Omental fat pad (tissue), 4 donors: ENCODE measurements around the gene ERBB2. TPM values are rescaled to one million over a fixed set of nuclear protein-coding genes. Genes with fewer than 3 reads are reported as not detected.

Experiments
- ATAC-seq: fragments of 150-250 bp; one replicate; pipeline ENCODE4 v1.9.1; 2016; ENCODE audit warnings: mild to moderate bottlenecking, moderate library complexity; ENCODE audit not compliant: low FRiP score
- DNase-seq: peaks from one replicate; pipeline ENCODE4 v3.0.0-alpha.2; 2019; ENCODE audit warnings: low spot score
- CTCF ChIP-seq, 3 donors: fragments of 450-650 bp; IDR thresholded peaks; one replicate each; pipeline ENCODE4 v1.5.1; 2016 to 2017; ENCODE audit warnings: antibody characterized with exemption in 3 of 3, mild to moderate bottlenecking in 3 of 3, moderate library complexity in 2 of 3
- total RNA-seq, 4 donors: library from RNA; depleted of rRNA; stranded (reverse); fragments of >200 nt; gene quantifications; one replicate each; pipeline ENCODE4 v1.1.0, GENCODE V29; 2016

The ERBB2 gene
- total RNA-seq, 4 donors from 2014 or later = 13.8 to 23.8 (median 15.7) TPM

DNA sequence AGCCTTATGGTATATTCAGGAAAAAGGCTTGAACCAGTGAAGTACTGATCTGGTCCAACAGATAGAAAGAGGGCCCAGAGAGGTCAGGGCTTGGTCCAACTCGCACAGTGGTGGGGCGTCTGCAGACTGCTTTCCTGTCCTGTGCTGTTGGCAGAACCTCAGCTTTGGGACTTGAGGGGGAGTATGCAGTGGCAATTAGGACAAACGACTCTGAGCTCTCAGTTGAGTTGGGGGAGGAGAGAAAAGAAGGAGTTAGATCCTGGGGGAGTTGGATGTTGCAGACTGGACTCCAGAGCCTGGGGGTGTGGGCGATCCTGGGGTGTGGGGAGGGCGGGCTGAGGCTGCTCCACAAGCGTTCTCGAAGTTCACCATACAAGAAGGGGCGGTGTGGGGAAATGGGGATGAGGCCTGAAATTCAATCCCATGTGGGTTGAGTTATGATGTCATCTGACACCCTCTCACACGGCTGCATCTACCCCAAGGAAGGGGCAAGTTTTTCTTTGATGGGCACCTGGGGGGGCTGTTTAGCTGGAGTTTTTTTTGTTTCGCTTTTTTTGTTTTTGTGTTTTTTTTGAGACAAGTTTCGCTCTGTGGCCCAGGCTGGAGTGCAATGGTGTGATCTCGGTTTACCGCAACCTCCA is 52.5 kb downstream of the ERBB2 start:
- ATAC-seq (no peak), DNase-seq (no peak)
- no peak for TF ChIP-seq CTCF (IDR thresholded peaks at IDR 0.05)

GRCh38 chr17:39753514-39754160 is 53.8 kb downstream of the ERBB2 start:
- ATAC-seq (peak; percentile 1), DNase-seq (no peak)
- TF ChIP-seq CTCF (IDR thresholded peaks at IDR 0.05) = no peak

GRCh38 chr17:39754161-39754957 is 54.5 kb downstream of the ERBB2 start:
- peak; percentile 65 for DNase-seq
- peak; percentile 92 for ATAC-seq
- TF ChIP-seq CTCF (IDR thresholded peaks at IDR 0.05) = peak in 2 of 3 donors; percentile 92 to 94

- TF ChIP-seq CTCF (IDR thresholded peaks at IDR 0.05) = no peak
- DNase-seq (no peak), ATAC-seq (no peak)
Measured at GRCh38 chr17:39754958-39755553, 55.2 kb downstream of the ERBB2 start.

GRCh38 chr17:39755554-39756379 is 55.9 kb downstream of the ERBB2 start:
- TF ChIP-seq CTCF (IDR thresholded peaks at IDR 0.05) = no peak
- DNase-seq (no peak), ATAC-seq (no peak)

- no peak for TF ChIP-seq CTCF (IDR thresholded peaks at IDR 0.05)
- no peak for ATAC-seq
- DNase-seq = no peak
Measured at GRCh38 chr17:39756380-39757079, 56.7 kb downstream of the ERBB2 start.
